ENCODE results near the gene GPI.
"Not testable (repeated sequence)": the region's sequence is repeated elsewhere in the genome, so short reads cannot be mapped to it uniquely, and the experiment has no call there.

Gene GPI

DNA sequence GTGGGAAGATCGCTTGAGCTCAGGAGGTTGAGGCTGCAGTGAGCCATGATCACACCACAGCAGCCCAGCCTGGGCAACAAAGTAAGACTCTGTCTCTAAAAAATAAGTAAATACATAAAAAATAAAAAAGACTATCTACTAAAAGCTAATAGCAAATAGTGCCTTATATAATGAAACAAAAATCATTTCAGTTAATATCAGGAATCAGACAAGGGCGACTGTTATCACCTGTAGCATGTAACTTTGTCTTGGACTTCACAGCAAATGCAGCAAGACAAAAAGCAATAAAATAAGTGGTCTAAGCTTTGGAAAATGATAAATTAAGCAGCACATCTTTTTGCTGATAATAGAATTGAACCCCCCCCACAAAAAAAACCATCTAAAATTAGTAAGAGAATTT, 21.2 kb upstream of the GPI start:
- no peak for DNase-seq

DNA sequence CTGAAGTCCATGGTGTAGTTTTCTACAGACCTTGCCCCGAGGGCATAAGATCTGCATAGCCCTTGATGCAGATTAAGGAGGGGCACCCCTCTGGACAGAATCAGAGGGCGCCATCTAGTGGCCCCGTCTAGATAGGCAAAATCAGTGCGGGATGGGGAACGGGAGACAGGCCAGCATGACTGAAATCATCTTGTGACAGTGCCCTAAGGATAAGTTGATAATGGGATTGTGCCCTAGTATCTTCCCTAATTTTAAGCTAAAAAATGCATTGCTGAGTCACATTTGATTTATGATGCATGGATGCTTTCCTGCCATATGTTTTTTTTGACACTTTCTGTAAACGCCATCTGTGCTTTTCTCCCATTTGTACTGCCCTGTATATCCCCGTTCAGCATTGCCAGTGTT, 19.0 kb upstream of the GPI start:
- DNase-seq: peak; percentile 15

DNA sequence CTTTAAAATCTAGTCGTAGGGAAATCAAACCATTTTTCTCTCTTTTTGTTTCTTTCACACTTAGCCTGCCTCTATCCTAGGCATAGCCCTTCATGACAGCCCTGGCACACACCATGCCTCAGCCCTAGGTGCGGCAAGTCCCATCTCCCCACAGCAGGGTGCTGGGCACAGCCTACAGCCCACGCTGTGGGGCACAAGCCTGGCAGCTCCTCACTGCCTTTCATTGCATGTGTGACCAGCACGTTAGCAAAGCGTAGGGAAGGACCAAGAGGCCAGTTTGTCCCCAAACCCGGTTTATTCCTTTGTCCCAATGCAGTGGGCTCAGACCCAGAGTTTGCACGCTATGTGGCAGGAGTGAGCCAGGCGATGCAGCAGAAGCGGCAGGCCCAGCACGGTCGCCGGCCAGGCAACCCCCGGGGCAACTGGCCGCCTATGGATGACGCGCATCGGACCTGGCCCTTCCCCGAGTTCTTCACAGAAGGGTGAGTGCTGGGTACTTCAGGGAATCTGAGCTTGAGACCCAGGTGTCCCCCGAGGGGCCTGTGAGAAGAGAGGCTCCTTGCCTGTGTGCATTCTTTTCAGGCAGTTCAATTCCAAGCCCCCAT, 17.3 kb upstream of the GPI start:
- no peak for DNase-seq

DNA sequence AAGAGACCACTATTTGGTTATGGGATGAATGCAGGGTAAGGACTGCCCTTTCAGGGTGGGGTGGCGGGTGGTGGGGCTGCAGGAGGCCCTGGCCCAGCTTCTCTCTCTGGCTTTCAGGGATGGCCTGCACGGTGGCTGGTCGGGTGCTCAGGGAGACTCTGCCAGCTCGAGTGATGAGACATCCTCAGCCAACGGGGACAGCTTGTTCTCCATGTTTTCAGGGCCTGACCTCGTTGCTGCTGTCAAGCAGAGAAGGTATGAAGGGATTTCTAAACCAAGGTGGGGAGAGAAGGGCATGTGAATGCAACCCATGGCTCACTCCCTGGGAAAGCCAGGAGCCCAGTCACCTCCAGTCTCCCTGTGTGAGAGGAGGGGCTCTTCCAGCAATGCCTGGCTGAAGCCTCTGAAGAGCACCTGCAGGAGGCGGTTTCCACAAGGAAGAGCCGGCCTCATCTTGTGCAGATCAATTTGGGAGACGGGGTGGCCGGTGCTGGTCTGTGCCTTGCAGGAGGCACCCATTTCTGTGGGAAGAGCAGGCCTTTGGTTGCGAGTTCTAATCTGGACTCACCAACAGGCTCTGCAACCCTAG, 16.0 kb upstream of the GPI start:
- DNase-seq: no peak

DNA sequence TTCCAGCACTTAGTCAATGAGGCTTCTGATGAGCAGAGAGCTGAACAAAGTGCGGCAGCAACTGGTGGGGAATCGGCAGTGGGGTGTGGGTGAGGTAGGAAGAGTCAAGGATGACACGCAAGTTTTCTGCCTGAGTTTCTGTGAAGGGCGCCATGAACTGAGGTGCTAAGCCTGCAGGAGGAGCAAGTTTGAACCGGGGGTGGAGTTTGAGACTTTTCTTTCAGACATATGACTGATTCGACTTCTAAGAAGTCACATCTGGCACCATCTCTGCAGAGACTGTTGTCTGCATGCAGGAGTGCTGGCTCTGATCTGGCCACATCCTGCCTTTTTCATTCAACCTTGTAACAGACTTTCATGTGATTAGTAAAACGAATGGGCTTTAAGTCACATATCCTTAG, 14.8 kb upstream of the GPI start:
- no peak for DNase-seq

DNA sequence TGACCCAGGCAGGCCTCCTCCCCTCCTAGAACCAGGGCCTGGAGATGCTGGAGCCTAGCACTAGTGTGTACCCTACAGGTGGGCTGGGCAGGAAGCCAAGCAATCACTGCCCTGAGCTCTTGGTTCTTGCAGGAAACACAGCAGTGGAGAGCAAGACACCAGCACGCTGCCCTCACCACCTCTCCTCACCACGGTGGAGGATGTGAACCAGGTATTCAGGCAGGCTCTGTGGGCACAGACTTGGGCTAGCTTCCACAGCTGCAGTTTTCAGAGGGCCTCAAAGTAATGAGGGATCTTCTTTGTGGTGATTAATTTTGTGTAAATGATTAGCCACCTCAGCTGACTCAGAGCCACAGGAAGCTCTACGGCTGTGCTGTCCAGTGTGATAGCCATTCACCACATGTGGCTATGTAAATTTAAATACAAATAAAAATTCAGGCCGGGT, 13.6 kb upstream of the GPI start:
- peak; percentile 86 for DNase-seq

DNA sequence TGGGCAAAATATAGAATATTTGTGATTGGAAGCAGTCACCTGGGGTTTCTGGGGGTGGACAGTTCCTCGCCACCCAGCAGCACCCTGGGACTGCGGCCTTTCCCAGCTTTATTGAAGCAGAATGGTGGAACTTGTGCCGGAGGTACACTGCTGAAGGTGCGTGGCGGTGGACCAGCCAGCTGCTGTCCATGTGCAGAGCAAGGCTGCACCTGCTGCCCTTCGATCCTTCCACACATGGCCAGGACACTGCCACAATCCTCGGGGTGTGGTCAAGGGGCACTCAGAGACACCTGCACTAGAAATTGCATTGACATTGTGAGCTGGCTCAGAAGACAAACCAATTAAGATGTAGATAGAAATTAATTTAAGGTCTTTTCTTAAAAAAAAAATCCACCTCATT, 11.4 kb upstream of the GPI start:
- no peak for DNase-seq

DNA sequence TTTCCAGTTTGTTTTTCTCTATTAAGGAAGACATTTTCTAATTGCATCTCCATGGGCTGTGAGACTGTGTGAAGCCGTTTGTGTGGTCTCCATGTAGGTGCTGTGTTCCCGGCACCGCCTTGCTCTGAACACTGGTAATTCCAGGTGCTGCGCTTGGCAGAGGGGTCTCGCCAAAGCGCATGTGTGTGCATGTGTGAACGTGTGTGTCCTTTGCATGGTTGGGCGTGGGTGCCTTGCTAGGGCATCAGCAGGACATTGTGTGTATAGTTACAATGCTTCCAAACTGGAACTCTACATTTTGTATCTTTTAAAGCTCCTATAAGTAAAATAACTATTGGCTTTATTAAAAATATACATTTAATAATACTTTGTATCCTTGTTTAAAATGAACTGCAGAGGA, 9.8 kb upstream of the GPI start:
- DNase-seq: no peak

DNA sequence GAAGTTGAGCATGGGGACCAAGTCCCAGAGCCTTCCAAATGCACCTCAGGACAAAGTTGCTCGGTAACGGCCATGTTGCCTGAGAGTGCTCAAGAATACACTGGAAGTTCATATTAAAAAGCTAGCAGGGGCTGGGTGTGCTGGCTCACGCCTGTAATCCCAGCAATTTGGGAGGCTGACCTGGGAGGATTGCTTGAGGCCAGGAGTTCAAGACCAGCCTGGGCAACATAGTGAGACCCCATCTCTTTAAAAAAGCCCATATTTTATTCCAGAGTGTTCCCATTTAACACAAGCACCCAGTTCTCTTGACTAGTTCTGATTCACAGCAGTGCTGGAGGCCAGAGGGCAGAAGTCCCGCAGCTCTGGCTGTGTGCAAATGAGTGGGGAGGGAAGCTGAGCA, 8.1 kb upstream of the GPI start:
- no peak for DNase-seq

DNA sequence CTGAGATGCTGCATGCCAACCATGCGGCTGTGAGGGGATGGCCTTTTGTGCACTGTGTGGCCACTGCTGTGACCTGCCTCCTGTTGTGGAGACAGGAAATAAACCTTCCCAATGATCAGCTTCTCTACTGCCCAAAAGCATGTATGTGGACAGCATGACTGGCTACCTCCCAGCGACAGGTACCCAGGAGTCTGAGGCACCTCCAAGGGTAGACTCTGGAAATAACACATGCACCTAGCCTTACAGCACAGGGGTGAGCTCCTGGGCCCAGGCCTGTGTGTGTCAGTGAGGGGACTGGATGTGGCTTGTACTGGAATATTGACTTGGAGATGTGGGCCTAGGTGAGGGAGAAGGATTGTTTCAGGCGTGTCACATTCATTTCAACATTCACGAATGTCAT, 7.6 kb upstream of the GPI start:
- DNase-seq: no peak

DNA sequence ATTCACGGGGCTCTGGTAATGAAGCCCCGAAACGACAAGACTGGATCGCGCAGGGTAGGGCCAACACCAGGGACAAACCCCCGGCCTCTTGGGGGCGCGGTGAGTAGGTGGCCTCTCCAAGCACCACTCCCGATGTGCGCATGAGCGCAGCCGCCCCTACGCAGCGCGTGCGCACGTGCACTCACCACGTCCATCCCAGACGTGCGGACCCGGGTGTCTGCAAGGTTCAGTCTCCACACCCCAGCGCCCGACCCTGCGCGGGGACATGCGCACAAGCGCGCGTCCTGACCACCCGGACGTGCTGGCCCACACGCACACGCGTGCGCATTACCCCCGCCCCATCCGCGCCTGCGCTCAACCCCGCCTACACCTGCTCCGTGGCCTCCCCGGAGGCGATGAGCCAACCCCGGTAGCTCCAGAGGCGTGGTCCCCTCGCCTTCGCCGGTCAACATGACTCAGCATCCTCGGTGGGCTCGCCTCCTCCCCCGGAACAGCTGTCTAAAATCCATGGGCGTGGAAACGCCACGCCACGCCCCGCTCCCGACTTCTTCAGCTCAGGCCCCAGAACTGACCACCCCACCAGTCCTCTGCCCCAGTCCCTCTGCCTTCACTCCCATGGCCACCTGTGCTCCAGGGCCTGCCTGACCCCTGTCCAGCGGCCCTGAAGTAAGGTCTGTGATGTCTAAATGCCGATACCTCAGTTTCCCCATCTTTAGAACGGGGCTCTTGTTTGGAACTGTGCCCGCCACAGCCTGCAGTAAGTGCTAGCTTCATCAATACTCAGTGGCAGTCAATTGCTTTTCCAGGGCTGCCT, 5.6 kb upstream of the GPI start:
- peak; percentile 93 for DNase-seq

DNA sequence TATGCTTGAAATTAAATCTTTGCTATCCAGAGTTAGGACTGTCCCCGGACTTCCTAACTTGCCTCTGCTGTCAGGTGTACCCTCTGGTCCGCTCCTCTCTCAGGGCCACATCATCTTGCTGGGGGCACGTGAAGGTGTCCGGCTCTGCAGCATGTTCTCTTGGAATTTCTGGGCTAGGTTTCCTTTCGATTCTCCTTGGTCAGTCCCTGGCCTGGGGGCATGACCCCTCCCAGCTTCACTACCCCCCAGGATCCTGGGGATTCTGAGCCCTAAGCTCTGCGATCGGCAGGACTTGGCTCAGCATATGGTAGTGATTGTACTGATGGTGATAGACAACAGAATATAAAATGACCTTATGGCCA, 5.1 kb upstream of the GPI start:
- DNase-seq: no peak

DNA sequence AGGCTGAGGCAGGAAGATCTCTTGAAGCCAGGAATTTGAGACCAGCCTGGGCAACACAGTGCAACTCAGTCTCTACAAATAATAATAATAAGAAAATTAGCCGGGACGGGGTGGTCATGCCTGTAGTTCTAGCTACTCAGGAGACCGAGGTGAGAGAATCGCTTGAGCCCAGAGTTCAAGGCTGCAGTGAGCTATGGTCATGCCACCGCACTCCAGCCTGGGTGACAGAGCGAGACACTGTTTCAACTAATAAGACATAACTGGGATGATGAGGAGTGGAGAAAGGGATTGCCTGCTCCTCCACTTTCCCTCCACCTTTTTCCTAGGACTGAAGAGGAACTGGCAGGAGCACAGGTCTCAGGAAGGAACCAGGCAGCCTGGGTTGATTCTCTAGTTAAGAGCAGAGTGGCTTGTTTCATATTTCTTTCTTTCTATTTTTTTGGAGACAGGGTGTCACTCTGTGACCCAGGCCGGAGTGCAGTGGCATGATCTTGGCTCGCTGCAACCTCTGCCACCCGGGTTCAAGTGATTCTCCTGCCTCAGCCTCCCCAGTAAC, 4.6 kb upstream of the GPI start:
- no peak for DNase-seq

DNA sequence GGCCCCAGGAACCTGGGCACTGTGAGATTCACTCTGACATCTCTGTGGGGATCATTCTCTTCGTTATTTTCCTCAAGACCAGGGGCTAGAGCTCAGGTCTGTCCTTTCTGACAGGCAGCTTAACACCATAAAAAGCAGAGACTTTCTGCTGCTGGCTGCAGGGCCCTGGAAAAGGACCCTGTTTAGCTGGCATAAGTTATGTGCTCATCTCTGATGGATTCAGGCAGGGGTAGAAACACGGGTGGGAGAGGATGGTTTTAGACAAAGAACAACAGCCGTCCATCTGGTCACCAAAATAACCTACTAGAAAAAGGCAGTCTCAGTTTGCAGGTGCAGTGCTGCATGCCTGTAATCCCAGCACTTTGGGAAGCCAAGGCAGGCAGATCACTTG, 2.3 kb upstream of the GPI start:
- no peak for DNase-seq

DNA sequence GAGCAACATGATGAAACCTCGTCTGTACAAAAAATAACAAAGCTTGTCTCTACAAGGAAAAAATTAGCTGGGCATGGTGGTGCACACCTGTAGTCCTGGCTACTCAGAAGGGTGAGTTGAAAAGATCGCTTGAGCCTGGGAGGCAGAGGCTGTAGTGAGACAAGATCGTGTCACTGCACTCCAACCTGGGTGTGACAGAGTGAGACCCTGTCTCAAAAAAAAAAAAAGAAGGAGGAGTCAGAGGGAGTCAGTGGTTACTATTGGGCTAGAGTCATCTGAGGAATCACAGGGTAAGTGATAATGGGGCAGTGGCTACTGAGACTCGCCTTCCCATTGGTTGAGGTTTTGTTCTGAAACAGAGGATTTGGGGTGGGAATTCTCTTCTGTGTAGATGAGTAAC, 1.9 kb upstream of the GPI start:
- DNase-seq: no peak

DNA sequence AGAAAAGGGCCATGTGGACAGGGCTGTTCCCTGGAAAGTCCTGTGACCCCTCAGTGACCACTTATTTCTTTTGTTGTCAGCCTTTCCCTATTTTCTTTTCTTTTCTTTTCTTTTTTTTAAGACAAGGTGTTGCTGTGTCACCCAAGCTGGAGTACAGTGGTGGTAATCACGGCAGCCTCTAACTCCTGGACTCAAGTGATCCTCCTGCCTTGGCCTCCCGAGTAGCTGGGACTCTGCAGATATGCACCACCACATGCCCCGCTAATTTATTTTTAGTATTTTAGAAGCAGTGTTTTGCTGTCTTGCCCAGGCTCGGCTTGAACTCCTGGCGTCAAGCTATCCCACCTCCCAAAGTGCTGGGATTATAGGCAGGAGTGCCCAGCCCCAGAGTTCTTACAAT, 1.1 kb upstream of the GPI start:
- DNase-seq: no peak

DNA sequence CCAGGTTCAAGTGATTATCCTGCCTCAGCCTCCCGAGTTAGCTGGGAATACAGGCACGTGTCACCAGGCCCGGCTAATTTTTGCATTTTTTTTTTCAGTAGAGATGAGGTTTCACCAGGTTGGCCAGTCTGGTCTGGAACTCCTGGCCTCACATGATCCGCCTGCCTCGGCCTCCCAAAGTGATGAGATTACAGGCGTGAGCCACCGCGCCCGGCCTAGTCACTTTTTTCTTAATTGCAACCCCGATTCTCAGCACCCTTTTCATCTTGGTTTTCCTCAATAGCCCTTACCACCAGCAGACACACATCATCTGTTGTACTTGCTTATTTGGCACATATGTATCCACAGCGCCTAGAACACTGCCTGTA, 550 bp upstream of the GPI start:
- DNase-seq: no peak

DNA sequence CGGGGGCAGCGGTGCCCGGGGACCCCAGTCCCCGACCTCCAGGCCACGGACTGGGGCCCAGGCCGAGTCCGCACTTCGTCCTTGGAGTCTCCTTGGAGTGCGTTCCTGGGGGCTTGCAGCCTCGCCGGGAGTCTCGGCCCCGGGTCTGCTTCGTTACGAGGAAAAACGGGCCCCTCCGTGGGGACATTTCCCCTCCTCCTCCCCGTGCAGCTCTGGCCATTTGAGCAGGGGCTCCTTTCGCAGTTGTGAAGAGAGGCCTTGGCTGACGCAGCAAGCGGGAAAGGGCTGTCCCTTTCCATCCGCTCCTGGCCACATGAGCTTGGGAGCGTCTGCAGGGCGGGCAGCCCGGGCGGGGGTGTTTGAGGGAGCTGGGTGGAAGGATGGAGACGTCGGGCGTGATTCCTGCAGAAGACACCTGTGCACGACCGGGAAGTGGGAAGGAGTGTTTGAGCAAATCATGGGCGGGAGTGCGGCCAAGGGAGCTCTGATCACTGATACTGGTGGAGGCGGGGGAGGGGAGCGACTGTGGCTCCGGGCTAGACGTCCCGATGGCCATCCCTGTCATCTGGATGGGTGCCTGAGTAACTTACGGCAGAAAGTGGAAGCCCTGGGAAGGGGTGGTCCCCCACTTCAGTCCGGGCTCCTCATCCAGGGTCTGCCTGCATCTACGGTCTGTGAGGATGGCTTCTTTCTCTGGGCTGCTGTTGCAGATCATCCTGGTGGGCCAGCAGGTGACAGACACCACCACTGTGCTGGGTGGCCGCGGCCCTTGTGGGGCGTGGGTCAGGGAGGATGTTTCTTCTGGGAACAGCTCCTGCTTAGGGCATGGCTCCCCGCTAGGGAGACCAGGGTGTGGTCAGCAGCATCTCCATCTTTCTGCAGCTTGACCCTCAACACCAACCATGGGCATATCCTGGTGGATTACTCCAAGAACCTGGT, 736 bp downstream of the GPI start:
- DNase-seq: no peak

DNA sequence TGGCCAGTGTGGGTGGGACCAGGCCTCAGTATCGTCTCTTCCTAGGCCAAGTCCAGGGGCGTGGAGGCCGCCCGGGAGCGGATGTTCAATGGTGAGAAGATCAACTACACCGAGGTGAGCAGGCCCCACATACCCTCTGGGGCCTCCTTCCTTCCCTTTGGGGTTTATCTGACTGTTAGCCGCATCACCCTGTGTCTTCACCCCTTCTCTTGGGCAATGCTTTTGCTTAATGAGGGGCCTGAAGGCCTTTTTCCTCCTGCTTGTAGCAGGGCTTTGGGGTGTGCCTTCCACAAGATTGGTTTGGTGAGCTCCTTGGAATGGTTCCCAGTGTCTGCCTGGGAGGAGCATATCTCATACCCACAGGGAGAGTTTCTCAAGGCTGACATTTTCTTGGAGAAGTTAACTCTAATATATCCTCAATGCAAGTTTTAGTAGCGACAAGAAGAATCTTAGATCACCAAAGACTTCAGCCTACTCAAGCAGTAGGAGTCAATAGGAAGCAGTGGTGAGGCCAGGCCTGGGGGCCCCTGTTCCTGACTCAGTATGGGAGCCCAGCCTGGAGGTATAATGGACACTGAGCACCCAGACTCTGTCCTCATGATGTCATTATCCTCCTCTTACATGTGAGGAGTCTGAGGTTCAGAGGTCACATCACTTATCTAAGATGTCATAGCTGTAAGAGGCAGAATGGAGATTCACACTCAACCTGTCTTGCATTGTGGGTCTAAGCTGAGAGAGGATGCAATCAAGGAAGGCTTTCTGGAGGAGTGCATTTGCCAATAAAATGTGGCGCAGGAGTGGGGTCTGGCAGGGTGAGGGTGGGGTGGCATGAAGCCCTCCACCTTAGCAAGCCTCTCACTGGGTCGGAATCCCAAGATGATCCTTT, 2.0 kb downstream of the GPI start:
- DNase-seq: no peak

DNA sequence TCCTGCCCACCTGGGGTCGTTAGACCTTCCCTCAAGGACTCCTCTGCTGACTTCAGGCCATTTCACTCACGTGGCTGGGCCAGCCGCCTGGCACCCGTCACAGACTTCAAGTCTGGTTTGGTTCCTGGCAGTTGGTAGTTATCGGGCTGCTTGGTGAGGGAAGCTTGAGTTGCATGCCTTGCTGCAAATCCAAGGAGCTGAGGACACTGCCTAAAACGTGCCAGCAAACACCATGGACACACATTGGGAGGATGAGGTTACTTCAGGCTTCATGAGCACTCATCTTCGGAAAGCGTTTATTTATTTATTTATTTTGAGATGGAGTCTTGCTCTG, 2.6 kb downstream of the GPI start:
- no peak for DNase-seq

DNA sequence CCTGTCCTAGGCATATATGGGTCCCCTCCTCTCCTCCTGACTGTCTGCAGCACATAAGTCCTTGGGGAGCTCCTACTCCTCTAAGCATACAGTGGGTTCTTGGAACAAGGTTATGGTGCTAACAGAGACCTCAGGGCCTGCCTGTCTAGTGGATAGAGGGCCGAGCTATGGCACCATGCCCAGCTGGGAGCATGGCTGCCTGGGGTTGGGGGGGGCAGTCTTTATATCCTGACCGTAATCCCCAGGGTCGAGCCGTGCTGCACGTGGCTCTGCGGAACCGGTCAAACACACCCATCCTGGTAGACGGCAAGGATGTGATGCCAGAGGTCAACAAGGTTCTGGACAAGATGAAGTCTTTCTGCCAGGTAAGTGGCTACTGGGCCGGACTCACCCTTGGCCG, 3.3 kb downstream of the GPI start:
- no peak for DNase-seq

DNA sequence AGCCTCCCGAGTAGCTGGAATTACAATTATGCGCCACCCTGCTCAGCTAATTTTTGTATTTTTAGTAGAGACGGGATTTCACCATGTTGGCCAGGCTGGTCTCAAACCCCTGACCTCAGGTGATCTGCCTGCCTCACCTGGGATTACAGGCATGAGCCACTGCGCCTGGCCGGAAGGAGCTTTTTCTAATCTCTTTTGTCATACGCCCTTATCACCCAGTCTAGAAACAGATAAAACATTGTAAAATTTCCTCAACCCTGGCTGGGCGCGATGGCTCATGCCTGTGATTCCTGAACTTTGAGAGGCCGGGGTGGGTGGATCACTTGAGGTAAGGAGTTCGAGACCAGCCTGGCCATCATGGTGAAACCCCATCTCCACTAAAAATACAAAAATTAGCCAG, 4.2 kb downstream of the GPI start:
- DNase-seq: not testable (repeated sequence)
